Brain microvascular endothelial cell (primary cell): ENCODE data around the gene KCNH5.

ENCODE experiments used
- DNase-seq: peaks from one replicate; pipeline ENCODE4 v3.0.0-alpha.2; 2020
- H3K27ac ChIP-seq: fragments of 250-450 bp; sonication (Bioruptor Pico); 2 replicates; pipeline ENCODE4 v1.5.1; 2020; ENCODE audit warnings: mild to moderate bottlenecking, moderate library complexity
- H3K27me3 ChIP-seq: fragments of 250-450 bp; sonication (Bioruptor Pico); replicated peaks from 2 replicates; pipeline ENCODE4 v1.5.1; 2020; ENCODE audit warnings: mild to moderate bottlenecking
- H3K36me3 ChIP-seq: fragments of 250-450 bp; sonication (Bioruptor Pico); replicated peaks from 2 replicates; pipeline ENCODE4 v1.5.1; 2020; ENCODE audit warnings: mild to moderate bottlenecking
- H3K4me3 ChIP-seq: 2 replicates; pipeline ENCODE4 v1.5.1; 2011; ENCODE audit warnings: low read depth, mild to moderate bottlenecking, control low read depth, low read length, moderate library complexity
- in situ Hi-C: cut with HindIII; loops from 2 replicates; pipeline ENCODE4 v1.10.0; 2017; ENCODE audit warnings: low sequenced_read_pairs, low pct_ligation_motif_present
- TF ChIP-seq, protein P1 (sequence below): IDR thresholded peaks from 2 replicates; pipeline ENCODE4 v1.5.1; 2011; ENCODE audit warnings: low read depth, mild to moderate bottlenecking, moderate library complexity, low read length, control low read depth, inconsistent platforms; ENCODE audit errors: missing control alignments

KCNH5 gene

DNA sequence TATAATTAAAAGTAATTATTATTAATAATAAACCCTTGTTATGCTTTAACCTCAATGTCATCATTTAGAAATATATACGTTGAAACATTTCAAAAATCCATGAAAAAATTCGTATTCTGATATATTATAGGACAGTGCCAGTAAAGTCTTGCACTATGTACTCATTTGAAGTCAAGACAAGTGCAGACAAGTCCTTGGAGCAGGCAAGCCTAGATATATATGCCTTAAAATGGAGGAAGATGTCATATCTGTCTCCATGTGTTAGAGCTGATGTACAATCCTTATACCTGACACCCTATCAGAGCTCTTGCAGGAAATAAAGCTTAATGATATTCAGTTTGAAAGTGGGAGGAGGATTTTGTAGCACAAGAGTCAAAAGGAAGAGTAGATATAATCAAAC is 310.4 kb downstream of the KCNH5 start:
- TF ChIP-seq, protein P1, sequence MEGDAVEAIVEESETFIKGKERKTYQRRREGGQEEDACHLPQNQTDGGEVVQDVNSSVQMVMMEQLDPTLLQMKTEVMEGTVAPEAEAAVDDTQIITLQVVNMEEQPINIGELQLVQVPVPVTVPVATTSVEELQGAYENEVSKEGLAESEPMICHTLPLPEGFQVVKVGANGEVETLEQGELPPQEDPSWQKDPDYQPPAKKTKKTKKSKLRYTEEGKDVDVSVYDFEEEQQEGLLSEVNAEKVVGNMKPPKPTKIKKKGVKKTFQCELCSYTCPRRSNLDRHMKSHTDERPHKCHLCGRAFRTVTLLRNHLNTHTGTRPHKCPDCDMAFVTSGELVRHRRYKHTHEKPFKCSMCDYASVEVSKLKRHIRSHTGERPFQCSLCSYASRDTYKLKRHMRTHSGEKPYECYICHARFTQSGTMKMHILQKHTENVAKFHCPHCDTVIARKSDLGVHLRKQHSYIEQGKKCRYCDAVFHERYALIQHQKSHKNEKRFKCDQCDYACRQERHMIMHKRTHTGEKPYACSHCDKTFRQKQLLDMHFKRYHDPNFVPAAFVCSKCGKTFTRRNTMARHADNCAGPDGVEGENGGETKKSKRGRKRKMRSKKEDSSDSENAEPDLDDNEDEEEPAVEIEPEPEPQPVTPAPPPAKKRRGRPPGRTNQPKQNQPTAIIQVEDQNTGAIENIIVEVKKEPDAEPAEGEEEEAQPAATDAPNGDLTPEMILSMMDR, result no peak
- no peaks in the 10 kb centered on the region for H3K27me3 ChIP-seq
- no peak for DNase-seq
- no peak overlapping the region for H3K27ac ChIP-seq
- in situ Hi-C loops, result no loop called here
- H3K36me3 ChIP-seq, result no peaks in the 10 kb centered on the region
- H3K4me3 ChIP-seq, result no peak overlapping the region

- Histone ChIP-seq H3K36me3 (no peaks in the 10 kb centered on the region), H3K27me3 (no peaks in the 10 kb centered on the region), H3K4me3 (no peak overlapping the region), H3K27ac (no peak overlapping the region)
- in situ Hi-C loops, result no loop called here
- DNase-seq, result no peak
- TF ChIP-seq, protein P1, result no peak
These were observed 322.9 kb downstream of the KCNH5 start for GRCh38 chr14:62722406-62722805.

- TF ChIP-seq, protein P1, result no peak
- in situ Hi-C loops, result no loop called here
These were observed 326.6 kb downstream of the KCNH5 start for GRCh38 chr14:62718629-62719028.

DNA sequence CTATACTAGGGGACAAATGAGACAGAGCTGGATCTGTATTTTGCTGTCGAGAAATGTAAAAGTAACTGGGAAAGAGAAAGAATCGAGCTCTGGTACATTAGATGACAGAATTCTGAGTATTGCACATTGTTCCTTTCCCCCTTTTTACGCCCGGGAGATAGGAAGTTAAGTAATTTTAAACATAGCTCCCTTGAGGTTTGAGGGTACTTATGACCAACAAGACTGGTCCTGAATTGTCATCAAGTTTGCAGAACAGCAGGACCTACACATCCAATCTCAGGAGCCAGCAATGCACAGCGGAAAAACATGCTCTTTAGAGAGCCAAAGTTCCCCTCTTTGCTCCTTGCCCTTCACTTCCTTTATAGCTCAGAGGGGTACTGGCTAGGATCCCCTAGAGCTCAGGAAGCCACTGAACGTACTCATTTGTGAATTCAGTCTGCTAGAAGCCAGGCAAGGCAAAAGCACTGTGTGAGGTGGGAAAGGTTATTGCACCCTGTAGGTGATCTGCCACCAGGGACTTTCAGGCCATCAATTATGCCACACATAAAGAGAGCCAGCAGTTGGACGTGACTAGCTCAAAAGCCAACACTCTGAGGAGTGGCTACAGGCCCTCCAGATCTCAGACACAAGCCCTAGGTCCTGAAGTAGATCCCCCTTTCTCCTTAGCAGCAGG is 333.8 kb downstream of the KCNH5 start:
- in situ Hi-C loops, result no loop called here

More at GRCh38 chr14:62718629-62719028, 326.6 kb downstream of the KCNH5 start:
- no peaks in the 10 kb centered on the region for H3K36me3 ChIP-seq
- no peak for DNase-seq
- no peaks in the 10 kb centered on the region for H3K27me3 ChIP-seq
- no peak overlapping the region for H3K27ac ChIP-seq
- no peak overlapping the region for H3K4me3 ChIP-seq

DNA sequence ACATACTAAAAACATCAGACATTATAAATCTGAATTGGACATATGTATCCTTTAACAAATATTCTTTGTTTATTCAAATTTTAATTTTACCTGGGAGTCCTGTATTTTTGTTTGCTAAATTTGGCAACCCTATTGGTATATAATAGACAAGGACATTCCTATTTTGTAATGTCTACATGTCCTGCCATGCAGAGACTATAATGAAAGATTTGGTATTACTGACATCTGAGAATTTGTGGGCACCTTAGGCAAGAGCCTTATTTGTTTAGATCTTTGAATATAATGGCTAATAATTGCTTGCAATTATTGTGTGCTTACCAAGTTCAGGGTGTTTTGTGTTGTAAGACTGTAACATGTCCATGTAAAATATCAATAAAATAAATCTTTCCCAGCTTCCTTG is 334.4 kb downstream of the KCNH5 start:
- in situ Hi-C loops, result no loop called here
- TF ChIP-seq, protein P1, result no peak
- Histone ChIP-seq H3K27me3 (no peaks in the 10 kb centered on the region), H3K4me3 (no peak overlapping the region), H3K36me3 (no peaks in the 10 kb centered on the region), H3K27ac (no peak overlapping the region)
- no peak for DNase-seq

More for the DNA sequence above, 333.8 kb downstream of the KCNH5 start:
- H3K27ac ChIP-seq, result no peak overlapping the region
- no peak for DNase-seq
- no peaks in the 10 kb centered on the region for H3K36me3 ChIP-seq
- TF ChIP-seq, protein P1, result no peak
- H3K4me3 ChIP-seq, result no peak overlapping the region
- no peaks in the 10 kb centered on the region for H3K27me3 ChIP-seq

DNA sequence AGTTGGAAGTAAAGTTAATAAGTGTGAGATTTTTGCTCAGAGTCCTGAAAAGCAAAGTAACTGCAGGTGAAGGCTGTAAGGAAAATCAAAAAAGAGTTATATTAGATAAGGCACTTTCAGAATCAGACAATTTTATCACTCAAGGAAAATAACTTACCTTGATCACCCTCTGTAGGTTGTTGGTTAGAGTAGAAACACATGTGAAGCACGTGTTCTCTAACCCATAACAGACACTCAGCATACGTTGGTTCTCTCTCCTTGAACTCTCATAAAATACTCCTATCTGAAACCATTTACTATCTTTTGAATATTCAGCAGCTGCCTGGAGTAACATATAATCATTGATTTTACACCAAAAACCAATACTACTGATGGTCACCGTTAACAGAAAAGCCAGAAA is 335.5 kb downstream of the KCNH5 start:
- no peaks in the 10 kb centered on the region for H3K36me3 ChIP-seq
- no peak overlapping the region for H3K27ac ChIP-seq
- H3K27me3 ChIP-seq, result no peaks in the 10 kb centered on the region
- H3K4me3 ChIP-seq, result no peak overlapping the region
- in situ Hi-C loops, result no loop called here
- DNase-seq, result no peak
- TF ChIP-seq, protein P1, result no peak
